Measurements from ENCODE around the gene PRR16. TPM values are rescaled to one million over a fixed set of nuclear protein-coding genes. Genes with fewer than 3 reads are reported as not detected.

The PRR16 gene
- total RNA-seq, 1 donor from 2014 or later: 19.6 TPM

- TF ChIP-seq CTCF (IDR thresholded peaks at IDR 0.05) (no peak), POLR2A (IDR thresholded peaks at IDR 0.05) (no peak), POLR2AphosphoS5 (IDR thresholded peaks at IDR 0.05; ENCODE audit: insufficient read depth in 1 of 2, low read depth in 1 of 2) (no peak)
- H3K4me1 ChIP-seq: no peaks in the 10 kb centered on the region
- no peaks in the 10 kb centered on the region for H3K9me3 ChIP-seq
- no peak for DNase-seq (ENCODE audit: extremely low spot score in 2 of 2)
- H3K27ac ChIP-seq: no peak overlapping the region
- H3K27me3 ChIP-seq: no peaks in the 10 kb centered on the region
- no peaks in the 10 kb centered on the region for H3K36me3 ChIP-seq
- no peak overlapping the region for H3K4me3 ChIP-seq
- intact Hi-C loops (cut with DNase I): no loop called here
Measured at GRCh38 chr5:120512068-120512467, 48.0 kb downstream of the PRR16 start.

GRCh38 chr5:120512791-120513650 lies 48.9 kb downstream of the PRR16 start:
- TF ChIP-seq CTCF (IDR thresholded peaks at IDR 0.05) (no peak), POLR2AphosphoS5 (IDR thresholded peaks at IDR 0.05; ENCODE audit: insufficient read depth in 1 of 2, low read depth in 1 of 2) (no peak), POLR2A (IDR thresholded peaks at IDR 0.05) (no peak)
- intact Hi-C loops (cut with DNase I): no loop called here

GRCh38 chr5:120516805-120517204 lies 52.7 kb downstream of the PRR16 start:
- no peak for DNase-seq (ENCODE audit: extremely low spot score in 2 of 2)
- Histone ChIP-seq H3K9me3 (no peaks in the 10 kb centered on the region), H3K27ac (no peak overlapping the region), H3K27me3 (no peaks in the 10 kb centered on the region), H3K4me3 (no peak overlapping the region), H3K4me1 (no peaks in the 10 kb centered on the region), H3K36me3 (no peaks in the 10 kb centered on the region)
- intact Hi-C loops (cut with DNase I): no loop called here
- TF ChIP-seq POLR2AphosphoS5 (IDR thresholded peaks at IDR 0.05; ENCODE audit: insufficient read depth in 1 of 2, low read depth in 1 of 2): no peak
- TF ChIP-seq CTCF (IDR thresholded peaks at IDR 0.05): no peak
- no peak for TF ChIP-seq POLR2A (IDR thresholded peaks at IDR 0.05)

More at GRCh38 chr5:120512791-120513650, 48.9 kb downstream of the PRR16 start:
- Histone ChIP-seq H3K27ac (no peak overlapping the region), H3K4me1 (no peaks in the 10 kb centered on the region), H3K9me3 (no peaks in the 10 kb centered on the region), H3K4me3 (no peak overlapping the region), H3K27me3 (no peaks in the 10 kb centered on the region), H3K36me3 (no peaks in the 10 kb centered on the region)
- no peak for DNase-seq (ENCODE audit: extremely low spot score in 2 of 2)

GRCh38 chr5:120517607-120518252 lies 53.6 kb downstream of the PRR16 start:
- intact Hi-C loops (cut with DNase I): no loop called here
- Histone ChIP-seq H3K27ac (no peak overlapping the region), H3K4me3 (no peak overlapping the region), H3K4me1 (no peaks in the 10 kb centered on the region), H3K9me3 (no peaks in the 10 kb centered on the region), H3K36me3 (no peaks in the 10 kb centered on the region), H3K27me3 (no peaks in the 10 kb centered on the region)
- TF ChIP-seq CTCF (IDR thresholded peaks at IDR 0.05) (no peak), POLR2AphosphoS5 (IDR thresholded peaks at IDR 0.05; ENCODE audit: insufficient read depth in 1 of 2, low read depth in 1 of 2) (no peak), POLR2A (IDR thresholded peaks at IDR 0.05) (no peak)
- no peak for DNase-seq (ENCODE audit: extremely low spot score in 2 of 2)

- no peaks in the 10 kb centered on the region for H3K4me1 ChIP-seq
- H3K27ac ChIP-seq: no peak overlapping the region
- H3K9me3 ChIP-seq: no peaks in the 10 kb centered on the region
- H3K36me3 ChIP-seq: no peaks in the 10 kb centered on the region
- no peaks in the 10 kb centered on the region for H3K27me3 ChIP-seq
- TF ChIP-seq CTCF (IDR thresholded peaks at IDR 0.05): no peak
- TF ChIP-seq POLR2AphosphoS5 (IDR thresholded peaks at IDR 0.05; ENCODE audit: insufficient read depth in 1 of 2, low read depth in 1 of 2): no peak
- TF ChIP-seq POLR2A (IDR thresholded peaks at IDR 0.05): no peak
- no peak overlapping the region for H3K4me3 ChIP-seq
- intact Hi-C loops (cut with DNase I): no loop called here
- no peak for DNase-seq (ENCODE audit: extremely low spot score in 2 of 2)
Measured at GRCh38 chr5:120518581-120518980, 54.5 kb downstream of the PRR16 start.
